ENCODE data around the gene B9D2. TPM values are rescaled to one million over a fixed set of nuclear protein-coding genes. Genes with fewer than 3 reads are reported as not detected.
A peak's percentile ranks its signal among the peaks of the same experiment; 100 is the strongest.
"Not testable (repeated sequence)": the region's sequence is repeated elsewhere in the genome, so short reads cannot be mapped to it uniquely, and the experiment has no call there.

Gene B9D2
- total RNA-seq, 1 donor from 2014 or later, result 3.5 TPM

DNA sequence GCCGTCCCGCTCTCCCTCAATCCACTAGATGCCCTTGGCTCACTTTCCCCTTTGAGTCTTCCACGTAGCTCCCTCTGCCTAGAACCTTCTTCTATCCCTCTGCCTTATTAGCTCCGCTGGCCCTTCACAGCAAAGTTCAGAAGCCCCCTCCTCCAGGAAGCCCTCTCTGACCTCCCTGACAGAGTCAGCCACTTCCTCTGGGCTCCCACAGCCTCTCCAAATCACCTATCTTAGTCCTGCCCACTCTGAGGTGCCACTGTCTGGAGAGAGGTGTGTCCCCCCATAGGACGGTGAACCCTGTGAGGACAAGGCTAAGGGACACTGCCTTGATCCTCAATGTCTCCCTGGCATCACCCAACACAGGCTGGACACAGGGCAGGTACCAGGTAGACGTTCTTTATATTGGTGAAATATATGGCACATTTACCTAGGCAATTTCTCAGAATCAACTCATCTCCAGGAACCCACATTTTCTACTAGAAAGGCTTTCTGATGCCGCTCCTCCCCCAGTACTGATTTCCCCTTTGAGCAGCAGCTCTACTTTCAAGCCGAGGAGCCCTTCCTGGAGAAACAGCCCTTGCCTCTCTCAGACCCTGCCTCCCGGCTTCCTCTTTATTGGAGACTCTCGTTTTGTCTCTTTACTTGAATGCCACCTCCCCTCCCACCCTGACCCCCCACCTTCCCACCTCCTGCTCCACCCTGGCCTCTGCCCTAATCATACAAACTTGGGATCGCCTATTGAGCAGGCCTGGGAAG is 6.8 kb downstream of the B9D2 start:
- DNase-seq (ENCODE audit: low spot score), result no peak

DNA sequence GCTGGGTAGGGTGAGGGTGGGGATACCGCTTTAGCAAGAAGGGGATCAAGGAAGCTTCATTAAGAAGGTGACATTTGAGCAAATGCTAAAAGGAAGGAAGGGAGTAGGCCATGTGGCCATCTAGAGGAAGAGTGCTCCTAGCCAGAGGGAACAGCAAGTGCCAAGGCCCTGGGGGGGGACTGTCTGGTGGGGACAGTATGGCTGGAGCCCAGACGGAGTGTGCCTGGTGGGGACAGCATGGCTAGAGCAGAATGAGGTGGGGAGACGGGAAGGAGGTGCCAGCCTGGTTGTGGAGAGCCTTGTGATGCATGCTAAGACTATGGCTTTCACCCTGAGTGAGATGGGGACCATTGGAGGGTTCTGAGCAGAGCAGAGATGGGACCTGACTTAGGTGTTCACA is 8.1 kb downstream of the B9D2 start:
- no peak for DNase-seq (ENCODE audit: low spot score)

DNA sequence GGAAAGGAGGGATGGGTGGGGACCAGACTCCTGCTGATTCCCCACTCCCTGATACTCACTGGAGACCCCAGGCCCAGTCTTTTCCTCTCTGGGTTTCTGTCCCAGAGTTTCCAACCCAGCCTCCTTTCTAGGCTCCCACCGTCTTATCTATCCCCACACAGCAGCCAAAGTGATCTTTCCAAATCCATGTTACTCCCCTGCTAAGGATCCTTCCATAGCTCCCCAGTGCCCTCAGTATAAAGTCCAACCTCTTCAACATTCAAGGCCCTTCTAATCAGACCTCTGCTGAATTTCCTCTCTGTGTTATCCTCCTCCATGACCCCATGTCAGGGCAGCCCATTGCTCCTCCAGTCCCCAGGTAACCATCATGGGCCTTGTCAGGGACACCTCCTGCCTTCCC is 8.9 kb downstream of the B9D2 start:
- DNase-seq (ENCODE audit: low spot score), result no peak

DNA sequence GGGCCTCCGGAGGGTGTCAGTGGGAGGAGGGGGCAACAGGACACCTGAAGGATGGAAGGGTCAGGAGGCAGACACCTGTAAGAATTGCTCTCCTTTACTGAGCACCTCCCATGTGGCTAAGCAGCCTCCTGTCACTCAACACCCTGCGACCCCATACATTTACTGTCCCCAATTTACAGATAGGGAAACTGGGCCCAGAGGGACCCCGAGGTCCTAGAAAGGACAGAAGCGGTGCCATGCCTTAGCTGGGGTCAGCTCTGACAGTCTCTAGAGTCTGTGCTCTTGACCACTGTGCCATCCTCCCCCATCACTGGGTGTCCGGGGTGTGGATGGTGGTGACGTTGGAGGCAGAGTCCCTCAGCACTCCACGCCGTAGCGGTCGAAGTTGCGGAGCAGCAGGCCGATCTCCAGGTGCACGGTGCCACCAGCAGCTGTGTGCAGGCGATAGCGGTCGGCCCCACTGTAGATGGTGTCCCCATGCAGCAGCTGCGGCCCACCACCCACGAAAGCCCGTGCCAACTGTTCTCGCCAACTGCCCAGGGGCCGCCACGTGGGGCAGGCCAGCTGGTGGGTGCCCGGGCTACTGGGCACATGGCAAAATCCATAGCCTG is 9.5 kb downstream of the B9D2 start:
- no peak for DNase-seq (ENCODE audit: low spot score)

DNA sequence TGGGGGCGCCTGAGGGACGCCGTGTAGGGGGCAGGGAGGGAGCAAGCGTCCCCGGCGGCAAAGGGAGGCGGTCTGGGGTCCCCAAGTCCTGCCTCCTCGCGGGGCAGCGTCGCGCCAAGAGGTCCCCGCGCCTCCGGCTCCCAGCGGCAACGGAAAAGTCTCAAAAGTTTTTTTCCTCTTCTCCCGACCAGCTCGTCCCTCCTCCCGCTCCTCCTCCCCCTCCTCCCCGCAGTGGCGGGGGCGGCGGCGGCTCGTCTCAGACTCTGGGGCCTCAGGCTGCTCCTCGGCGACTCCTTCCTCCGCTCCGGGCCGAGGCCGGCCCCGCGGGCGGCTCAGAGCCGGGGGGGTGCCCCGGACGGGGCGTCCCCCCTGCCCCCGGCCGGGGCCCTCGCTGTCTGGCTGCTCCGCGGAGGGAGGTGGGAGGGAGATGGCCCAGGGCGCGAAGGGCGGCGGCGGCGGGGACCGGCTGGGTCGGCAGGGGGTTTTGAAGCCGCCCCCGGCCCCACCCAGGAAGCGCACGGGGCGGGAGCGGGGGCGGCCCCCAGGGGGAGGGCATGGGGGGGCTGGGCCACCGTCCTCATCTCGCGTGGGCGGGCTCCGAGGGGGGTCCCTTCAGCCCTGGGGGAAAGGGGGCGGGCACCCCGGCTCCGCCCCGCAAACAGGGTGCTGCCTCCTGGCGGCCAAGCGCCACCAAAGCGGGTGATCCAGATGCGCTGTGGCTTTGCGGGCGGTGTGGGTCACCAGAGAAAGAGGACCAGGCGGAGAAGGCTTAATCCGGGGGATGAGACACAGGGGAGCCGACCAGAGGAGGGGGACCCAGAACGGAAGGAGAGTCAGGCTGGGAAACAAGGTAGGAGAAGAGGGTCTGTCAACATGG is 10.2 kb downstream of the B9D2 start, which contains the start of gene TGFB1:
Gene TGFB1 (minus strand): TSS at position 457 of the 877 bp plus-strand sequence. CDS start 878 bp downstream, outside the sequence.
- peak; percentile 96 for DNase-seq (ENCODE audit: low spot score)

DNA sequence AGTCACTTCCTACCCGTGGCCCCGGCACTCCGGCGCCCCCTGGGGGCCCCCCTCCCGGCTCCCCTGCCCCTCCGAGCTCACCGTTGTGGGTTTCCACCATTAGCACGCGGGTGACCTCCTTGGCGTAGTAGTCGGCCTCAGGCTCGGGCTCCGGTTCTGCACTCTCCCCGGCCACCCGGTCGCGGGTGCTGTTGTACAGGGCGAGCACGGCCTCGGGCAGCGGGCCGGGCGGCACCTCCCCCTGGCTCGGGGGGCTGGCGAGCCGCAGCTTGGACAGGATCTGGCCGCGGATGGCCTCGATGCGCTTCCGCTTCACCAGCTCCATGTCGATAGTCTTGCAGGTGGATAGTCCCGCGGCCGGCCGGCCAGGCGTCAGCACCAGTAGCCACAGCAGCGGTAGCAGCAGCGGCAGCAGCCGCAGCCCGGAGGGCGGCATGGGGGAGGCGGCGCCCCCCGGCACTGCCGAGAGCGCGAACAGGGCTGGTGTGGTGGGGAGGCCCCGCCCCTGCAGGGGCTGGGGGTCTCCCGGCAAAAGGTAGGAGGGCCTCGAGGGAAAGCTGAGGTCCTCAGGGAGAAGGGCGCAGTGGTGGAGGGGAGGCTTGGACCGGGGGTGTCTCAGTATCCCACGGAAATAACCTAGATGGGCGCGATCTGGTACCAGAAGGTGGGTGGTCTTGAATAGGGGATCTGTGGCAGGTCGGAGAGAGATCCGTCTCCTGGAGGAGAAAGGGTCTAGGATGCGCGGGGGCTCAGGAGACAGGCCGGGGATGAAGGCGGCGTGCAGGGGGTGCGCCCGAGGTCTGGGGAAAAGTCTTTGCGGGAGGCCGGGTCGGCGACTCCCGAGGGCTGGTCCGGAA is 11.1 kb downstream of the B9D2 start:
- peak; percentile 92 for DNase-seq (ENCODE audit: low spot score)

DNA sequence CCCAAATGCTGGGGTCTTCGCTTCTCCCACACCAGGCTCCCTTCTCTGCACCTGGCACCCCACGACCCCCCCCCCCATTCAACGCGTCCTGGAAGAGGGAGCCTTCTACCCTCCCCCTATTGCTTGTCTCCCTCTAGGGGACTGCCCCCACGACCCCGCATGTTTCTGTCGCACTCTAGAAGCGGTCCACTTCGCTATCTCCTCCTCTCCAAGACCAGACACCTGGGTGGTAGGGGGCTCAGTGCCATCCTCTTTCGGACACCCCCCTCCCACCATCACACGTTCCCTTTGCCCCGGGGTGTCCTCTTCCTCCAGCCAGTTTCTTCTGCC is 11.7 kb downstream of the B9D2 start:
- DNase-seq (ENCODE audit: low spot score), result no peak

DNA sequence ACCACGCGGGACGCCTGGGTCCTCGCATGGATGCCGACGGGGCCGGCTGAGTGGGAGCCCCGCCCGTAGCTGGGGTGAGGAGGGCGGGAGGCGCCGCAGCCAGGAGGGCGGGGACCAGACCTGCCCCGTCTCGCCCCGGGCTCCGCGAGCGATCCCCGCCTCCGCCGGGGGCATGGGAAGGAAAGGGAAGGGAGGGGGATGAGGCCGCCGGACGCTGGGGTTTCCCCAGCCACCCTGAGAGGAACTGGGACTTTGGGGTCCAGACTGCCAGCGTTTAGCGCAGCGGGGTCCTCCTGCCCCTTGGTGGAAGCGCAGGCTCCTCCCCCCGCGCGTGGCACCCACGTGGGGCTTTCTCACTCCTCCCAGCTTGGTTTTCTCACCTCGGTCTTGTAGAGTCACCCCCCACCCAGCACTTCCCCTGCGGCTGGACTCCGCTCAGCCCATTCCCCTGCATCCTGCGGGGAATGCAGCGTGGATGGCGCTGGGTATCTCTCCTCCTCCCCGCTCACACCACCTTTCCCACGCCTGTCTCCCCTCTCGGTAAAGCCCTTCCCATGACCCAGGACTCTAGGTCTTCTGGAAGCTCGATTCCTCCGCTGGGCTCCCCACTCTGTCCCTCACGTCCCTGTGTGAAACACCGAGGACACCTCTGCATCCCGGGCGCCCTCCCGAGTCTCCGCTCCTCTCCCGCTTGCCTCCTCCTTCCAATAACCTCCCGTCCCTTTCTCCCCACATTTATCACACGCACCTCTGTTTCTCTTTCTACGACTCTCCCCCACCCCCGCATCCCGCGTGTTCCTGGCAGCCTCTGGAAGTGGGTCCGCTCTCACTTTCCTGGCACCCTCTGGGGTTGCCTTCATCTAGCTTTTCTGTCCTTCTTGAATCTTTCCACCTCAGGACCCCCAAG is 12.4 kb downstream of the B9D2 start:
- peak; percentile 92 for DNase-seq (ENCODE audit: low spot score)

DNA sequence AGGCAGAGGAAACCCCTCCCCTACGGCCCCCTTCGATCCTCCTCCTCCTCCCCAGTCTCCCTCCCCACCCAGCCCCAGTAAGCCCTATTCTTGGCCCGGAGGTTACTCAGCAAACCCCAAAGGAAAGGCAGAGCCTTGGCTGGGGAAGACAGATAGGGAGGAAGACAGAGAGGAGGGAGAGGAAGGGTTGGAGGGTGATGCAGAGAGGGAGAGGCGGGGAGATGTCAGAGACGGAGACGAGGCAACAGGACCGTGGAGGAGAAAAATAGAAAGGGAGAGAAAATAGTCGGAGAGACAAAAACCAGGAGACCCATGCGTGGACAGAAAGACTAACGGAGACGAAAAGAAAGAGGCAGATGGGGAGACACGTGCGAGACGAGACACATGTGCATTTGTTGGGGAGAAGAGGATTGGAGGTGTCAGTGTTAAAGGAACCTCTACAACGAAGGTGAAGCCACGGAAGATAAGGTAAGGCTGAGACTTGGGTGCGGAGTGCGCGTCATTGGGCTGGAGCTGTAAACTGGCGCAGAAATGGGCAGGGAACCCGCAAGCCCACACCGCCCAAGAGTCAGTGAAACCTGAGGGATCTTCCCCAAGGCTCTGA is 13.1 kb downstream of the B9D2 start:
- DNase-seq (ENCODE audit: low spot score), result no peak

DNA sequence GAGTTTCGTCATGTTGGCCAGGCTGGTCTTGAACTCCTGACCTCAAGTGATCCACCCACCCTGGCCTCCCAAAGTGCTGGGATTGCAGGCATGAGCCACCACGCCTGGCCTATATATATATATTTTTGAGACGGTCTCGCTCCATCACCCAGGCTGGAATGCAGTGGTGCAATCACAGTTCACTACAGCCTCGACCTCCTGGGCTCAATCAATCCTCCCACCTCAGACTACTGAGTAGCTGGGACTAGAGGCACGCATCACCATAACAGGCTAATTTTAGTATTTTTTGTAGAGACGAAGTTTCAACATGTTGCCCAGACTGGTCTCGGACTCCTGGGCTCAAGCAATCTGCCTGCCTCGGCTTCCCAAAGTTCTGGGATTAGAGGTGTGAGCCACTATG is 17.0 kb downstream of the B9D2 start:
- not testable (repeated sequence) for DNase-seq (ENCODE audit: low spot score)

DNA sequence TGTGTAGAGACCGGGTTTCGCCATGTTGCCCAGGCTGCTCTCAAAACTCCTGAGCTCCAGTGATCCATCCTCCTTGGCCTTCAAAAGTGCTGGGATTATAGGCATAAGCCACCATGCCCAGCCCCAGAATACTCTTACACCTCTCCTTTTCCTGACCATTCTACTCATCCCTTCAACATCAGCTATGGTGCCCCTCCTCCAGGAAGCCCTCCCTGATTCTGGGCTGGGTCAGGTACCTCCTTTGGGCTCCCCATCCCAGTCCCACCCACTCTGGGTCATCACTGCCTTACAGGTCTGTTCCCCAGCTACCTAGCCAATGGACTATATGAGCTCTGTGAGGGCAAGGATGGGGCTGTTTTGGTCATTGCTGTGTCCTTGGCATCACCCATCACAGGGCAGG is 19.8 kb downstream of the B9D2 start:
- DNase-seq (ENCODE audit: low spot score), result no peak

DNA sequence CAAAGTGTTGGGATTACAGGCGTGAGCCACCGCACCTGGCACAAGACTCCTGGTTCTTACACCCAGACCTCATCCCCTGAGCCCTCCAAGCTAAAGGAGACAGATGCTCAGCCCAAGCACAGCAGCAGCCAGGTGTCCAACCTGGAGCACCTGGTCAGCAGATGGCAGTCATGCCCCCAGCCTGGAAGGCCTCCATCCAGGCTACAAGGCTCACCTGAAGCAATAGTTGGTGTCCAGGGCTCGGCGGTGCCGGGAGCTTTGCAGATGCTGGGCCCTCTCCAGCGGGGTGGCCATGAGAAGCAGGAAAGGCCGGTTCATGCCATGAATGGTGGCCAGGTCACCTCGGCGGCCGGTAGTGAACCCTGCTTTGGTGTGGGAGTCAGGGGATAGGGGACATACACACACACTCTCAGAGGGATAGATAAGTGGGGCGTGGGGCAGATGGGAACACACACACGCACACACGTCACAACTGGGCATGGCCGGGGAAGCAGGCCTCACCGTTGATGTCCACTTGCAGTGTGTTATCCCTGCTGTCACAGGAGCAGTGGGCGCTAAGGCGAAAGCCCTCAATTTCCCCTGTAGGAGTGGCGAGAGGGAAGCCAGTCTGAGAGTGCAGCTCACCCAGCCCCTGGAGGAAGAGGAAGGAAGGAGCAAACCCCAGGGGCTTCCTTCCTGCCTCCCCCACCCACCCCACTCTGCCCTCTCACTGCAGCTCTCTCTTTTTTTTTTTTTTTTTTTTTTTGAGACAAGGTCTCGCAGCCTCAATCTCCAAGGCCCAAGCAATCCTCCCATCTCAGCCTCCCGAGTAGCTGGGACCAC is 22.1 kb downstream of the B9D2 start:
- DNase-seq (ENCODE audit: low spot score), result no peak

DNA sequence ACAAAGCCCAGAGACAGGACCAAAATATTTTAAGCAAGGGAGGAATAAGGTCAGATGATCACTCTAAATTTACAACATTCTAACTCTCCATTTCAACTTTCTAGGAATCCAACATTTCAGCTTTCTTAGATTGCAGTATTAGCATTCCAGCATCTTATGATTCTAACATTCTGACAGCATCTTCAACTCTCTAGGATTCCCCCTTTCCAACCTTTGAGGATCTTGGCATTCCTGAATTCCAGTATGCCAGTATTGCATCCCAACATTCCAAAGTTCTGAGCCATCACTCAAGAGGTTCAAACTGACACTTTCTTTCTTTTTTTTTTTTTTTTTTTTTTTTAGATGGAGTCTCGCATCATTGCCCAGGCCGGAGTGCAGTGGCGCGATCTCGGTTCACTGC is 24.0 kb downstream of the B9D2 start:
- DNase-seq (ENCODE audit: low spot score), result no peak

DNA sequence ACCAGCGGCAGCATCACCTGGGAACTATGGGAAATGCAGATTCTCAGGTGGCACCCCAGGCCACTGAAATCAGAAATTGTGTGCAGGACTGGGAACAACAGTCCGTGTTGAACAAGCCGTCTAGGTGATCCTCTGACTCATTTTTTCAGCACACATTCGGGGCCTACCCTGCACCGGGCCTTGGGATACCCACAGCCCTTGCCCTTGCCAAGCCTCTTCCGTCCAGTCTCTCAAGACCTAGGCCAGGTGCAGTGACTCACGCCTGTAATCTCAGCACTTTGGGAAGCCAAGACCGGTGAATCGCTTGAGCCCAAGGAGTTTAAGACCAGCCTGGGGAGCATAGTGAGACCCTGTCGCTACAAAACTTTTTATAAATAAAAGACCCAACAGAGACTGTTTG is 28.5 kb downstream of the B9D2 start:
- no peak for DNase-seq (ENCODE audit: low spot score)

DNA sequence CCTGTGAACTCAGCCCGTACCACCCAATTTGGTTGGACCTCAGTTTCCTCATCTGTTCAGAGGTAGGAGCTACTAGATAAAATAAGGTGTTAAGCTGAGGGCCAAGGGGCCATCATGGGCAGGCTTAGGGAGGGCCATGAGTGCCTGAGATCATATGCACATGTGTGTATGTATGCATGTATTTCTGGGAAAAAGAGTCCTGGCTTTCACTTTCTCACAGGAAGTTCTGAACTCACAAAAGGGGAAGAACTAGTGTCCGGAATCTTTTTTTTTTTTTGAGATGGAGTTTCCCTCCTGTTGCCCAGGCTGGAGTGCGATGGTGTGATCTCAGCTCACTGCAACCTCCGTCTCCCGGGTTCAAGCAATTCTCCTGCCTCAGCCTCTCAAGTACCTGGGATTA is 29.2 kb downstream of the B9D2 start:
- DNase-seq (ENCODE audit: low spot score), result no peak

DNA sequence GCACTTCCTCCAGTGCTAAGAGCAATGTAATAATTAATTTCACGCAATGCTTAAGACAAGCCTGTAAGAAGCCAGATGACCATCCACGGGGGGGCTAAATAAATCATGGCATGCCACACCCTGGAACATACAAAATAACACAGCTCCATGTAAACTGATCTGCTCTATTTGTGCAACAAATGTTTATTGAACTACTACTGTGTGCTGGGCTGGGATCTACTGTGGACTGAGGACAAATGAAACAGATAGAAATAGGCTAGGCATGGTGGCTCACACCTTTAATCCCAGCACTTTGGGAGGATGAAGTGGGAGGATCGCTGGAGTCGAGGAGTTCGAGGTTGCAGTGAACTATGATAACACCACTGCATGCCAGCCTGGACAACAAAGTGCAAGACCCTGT is 31.5 kb downstream of the B9D2 start:
- no peak for DNase-seq (ENCODE audit: low spot score)

DNA sequence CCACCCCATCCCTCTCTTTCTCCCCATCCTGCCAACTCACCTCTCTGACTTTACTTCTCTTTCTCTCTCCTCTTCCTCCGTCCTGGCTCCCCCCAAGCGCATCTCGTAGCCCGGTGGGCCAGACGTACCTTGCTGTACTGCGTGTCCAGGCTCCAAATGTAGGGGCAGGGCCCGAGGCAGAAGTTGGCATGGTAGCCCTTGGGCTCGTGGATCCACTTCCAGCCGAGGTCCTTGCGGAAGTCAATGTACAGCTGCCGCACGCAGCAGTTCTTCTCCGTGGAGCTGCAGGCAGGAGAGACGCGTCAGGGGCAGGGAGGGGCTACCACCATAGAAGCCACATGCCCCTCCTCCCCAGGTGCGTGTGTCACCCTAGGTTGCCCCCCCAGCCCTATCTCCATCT is 31.9 kb downstream of the B9D2 start:
- DNase-seq (ENCODE audit: low spot score), result no peak

DNA sequence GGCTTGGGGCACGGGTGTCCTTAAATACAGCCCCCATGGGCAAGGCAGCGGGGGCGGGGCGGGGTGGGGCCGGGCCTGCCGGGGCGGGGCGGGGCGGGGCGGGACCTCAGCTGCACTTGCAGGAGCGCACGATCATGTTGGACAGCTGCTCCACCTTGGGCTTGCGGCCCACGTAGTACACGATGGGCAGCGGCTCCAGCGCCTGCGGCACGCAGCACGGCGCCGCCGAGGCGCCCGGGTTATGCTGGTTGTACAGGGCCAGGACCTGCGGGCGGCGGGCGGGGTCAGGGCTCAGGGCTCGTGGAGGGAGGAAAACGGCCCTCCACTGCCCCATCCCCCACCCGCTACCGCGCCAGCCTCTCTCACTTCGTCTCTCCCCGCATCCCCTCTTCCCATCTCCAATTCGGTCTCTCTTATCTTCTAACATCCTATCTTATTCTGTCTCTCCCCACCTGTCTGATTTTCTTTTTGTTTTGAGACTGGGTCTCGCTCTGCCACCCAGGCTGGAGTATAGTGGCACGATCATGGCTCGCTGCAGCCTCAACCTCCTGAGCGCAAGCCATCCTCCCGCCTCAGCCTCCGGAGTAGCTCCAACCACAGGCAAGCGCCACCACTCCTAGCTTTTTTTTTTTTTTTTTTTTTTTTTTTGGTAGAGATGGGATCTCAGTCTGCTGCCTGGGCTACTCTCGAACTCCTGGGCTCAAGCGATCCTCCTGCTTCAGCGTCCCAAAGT is 32.8 kb downstream of the B9D2 start:
- DNase-seq (ENCODE audit: low spot score), result no peak

Data from mesenteric fat pad (tissue), 1 donor.